ENCODE data around the gene CCL17.

DNA sequence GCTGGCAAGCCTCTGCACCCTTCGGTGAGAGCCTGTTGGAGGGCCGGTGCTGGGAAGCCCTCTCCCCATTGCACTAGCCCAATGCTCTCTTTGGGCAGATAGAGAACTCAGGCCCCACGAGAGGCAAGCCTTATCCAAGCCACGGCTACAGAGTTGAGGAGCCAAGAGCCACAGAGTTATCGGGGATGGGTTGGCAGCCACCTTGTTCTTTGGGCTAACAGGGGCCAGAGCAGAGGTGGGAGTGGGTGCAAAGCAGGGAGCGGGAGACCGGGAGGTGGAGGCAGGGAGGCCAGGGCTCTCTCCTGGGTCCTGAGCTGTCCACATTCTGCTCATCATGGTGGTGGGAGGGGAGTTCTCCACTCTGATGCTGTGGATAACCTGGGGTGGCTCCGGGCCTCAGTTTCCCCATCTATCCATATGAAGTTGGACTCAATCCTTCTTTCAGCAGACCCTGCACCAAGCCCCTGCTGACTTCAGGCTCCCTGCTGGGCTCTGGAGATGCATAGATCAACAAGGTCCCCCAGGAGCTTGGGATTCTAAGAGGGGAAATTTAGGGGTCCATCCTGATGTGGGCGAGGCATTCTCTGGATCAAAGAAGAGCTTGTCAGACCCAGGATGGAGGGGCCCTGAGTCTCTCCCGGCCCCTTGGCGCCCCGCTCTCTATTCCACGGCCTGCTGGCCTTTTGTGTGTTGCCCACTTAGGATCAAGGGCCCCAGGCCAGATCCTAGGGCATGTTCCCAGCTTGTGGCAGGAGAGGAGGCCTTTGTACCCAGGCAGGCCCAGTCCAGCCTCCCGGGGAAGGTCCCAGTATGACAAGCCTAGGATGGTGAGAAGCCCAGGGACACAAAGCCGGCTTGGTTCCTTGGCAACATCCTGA is 32.8 kb upstream of the CCL17 start:
- TF ChIP-seq CTCF (conservative IDR thresholded peaks at IDR 0.05 in 1 of 2, IDR thresholded peaks at IDR 0.05 in 1 of 2; ENCODE audit: extremely low read depth in 1 of 2, insufficient read depth in 1 of 2, low read depth in 1 of 2, low read length in 2 of 2), result no peak
- no peak for TF ChIP-seq EZH2 (IDR thresholded peaks at IDR 0.05; ENCODE audit: borderline replicate concordance, low read length)

Measured in mammary epithelial cell (primary cell).